Ovary (tissue), 3 donors: Measurements from ENCODE around the gene ACTN1.

Experiments
- EP300 ChIP-seq: sonication (generic); formaldehyde crosslinking; IDR thresholded peaks from one replicate; pipeline ENCODE4 v1.6.1; 2017; ENCODE audit warnings: antibody characterized with exemption
- POLR2A ChIP-seq: fragments of 450-650 bp; IDR thresholded peaks from one replicate; pipeline ENCODE4 v1.6.1; 2017; ENCODE audit warnings: antibody characterized with exemption, mild to moderate bottlenecking, moderate library complexity
- TF ChIP-seq, protein P1 (sequence below), 3 donors: fragments of 450-650 bp in 2 of 3; fragments of 200-600 bp in 1 of 3; IDR thresholded peaks; one replicate each; pipeline versions ENCODE4 v1.5.1 to v1.8.0; 2016 to 2022; ENCODE audit warnings: antibody characterized with exemption in 3 of 3, mild to moderate bottlenecking in 1 of 3
- donor health status: DM: no; HTN: no; CAD: no.

DNA sequence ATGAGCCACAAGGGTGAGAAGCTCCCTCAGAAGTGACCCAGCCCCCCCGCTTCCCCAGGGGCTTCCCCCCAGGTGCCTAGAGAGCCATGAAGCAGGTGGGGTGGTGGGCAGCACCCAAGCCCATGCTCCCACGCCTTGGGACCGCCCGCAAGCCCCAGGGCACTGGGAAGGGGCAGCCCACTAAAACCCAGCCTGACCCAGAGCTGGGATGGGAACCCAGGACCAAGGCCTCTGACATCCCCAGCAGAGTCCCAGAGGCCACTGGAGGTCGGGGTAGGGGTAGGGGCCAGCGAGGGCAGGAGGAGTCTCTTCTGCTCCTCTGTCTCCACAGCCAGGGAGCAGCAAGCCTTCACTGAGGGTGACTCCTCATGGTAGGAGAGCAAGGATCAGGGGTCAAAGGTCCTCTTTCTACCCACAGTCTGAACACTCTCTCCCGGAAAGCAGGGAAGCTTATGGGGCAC, 99.8 kb downstream of the ACTN1 start:
- TF ChIP-seq POLR2A (no peak), EP300 (no peak)
- TF ChIP-seq, protein P1, sequence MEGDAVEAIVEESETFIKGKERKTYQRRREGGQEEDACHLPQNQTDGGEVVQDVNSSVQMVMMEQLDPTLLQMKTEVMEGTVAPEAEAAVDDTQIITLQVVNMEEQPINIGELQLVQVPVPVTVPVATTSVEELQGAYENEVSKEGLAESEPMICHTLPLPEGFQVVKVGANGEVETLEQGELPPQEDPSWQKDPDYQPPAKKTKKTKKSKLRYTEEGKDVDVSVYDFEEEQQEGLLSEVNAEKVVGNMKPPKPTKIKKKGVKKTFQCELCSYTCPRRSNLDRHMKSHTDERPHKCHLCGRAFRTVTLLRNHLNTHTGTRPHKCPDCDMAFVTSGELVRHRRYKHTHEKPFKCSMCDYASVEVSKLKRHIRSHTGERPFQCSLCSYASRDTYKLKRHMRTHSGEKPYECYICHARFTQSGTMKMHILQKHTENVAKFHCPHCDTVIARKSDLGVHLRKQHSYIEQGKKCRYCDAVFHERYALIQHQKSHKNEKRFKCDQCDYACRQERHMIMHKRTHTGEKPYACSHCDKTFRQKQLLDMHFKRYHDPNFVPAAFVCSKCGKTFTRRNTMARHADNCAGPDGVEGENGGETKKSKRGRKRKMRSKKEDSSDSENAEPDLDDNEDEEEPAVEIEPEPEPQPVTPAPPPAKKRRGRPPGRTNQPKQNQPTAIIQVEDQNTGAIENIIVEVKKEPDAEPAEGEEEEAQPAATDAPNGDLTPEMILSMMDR (IDR thresholded peaks at IDR 0.05), result no peak
